ENCODE data around the gene DCTN1. TPM values are rescaled to one million over a fixed set of nuclear protein-coding genes. Genes with fewer than 3 reads are reported as not detected.

The DCTN1 gene

DNA sequence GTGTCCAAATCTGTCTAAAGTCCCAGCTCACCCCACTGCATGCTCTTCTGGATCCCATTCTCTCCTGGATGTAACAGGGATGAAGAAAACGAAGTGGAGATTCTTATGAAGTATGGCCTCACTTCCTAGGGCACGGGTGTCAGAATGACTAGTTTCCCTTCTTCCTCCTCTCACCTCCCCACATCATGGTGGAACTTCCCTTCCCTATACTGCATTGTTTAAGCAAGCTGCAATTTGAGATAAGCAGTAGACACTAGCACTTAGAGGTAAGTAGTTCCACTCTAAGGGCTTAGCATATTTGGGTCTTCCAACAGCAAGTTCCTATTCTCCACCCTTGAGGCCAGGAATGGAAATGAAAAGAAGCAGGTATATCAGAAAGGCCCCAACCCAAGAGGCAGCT is 66.6 kb downstream of the DCTN1 start:
- Histone ChIP-seq H3K27ac (ENCODE audit: low read depth, low read length) (no peak overlapping the region), H2BK5ac (ENCODE audit: low read length) (no peak overlapping the region), H2BK120ac (ENCODE audit: low read depth, low read length) (no peak overlapping the region), H3K4me2 (ENCODE audit: low read length) (no peak overlapping the region), H4K8ac (ENCODE audit: low read depth, low read length) (no peak overlapping the region), H3K18ac (ENCODE audit: low read length) (no peak overlapping the region), H2BK15ac (replicated peaks; ENCODE audit: low read depth) (no peak overlapping the region), H3K27me3 (ENCODE audit: insufficient read depth, low read length, poor library complexity) (no peaks in the 10 kb centered on the region), H3K56ac (ENCODE audit: low read length) (no peak overlapping the region), H3K36me3 (ENCODE audit: control insufficient read depth, insufficient read depth, low read length) (no peaks in the 10 kb centered on the region), H4K5ac (ENCODE audit: low read length) (no peak overlapping the region), H3K23ac (ENCODE audit: low read length) (no peak overlapping the region), H3K4me1 (ENCODE audit: control insufficient read depth, low read depth, low read length) (no peaks in the 10 kb centered on the region), H3K79me1 (ENCODE audit: low read length) (no peaks in the 10 kb centered on the region), H3K79me2 (ENCODE audit: control insufficient read depth, insufficient read depth, low read length) (no peaks in the 10 kb centered on the region), H3K4me3 (ENCODE audit: low read length) (no peak overlapping the region), H3K9ac (ENCODE audit: low read length) (no peak overlapping the region), H3K4ac (ENCODE audit: low read depth, low read length) (no peak overlapping the region), H2AK5ac (ENCODE audit: low read length) (no peak overlapping the region)
- no peak for DNase-seq
- no CpG with 5 or more reads among the region's 2 CpGs for WGBS (ENCODE audit: extremely low coverage, insufficient coverage, low lambda C conversion rate)

GRCh38 chr2:74312913-74313312 is 67.2 kb downstream of the DCTN1 start:
- H2BK5ac ChIP-seq (ENCODE audit: low read length), result no peak overlapping the region
- H3K27me3 ChIP-seq (ENCODE audit: insufficient read depth, low read length, poor library complexity), result no peaks in the 10 kb centered on the region
- no peak overlapping the region for H3K4me2 ChIP-seq (ENCODE audit: low read length)
- DNase-seq, result no peak
- no peak overlapping the region for H2BK15ac ChIP-seq (replicated peaks; ENCODE audit: low read depth)
- no peak overlapping the region for H2BK120ac ChIP-seq (ENCODE audit: low read depth, low read length)
- no peak overlapping the region for H3K4ac ChIP-seq (ENCODE audit: low read depth, low read length)
- no peak overlapping the region for H3K9ac ChIP-seq (ENCODE audit: low read length)
- H2AK5ac ChIP-seq (ENCODE audit: low read length), result no peak overlapping the region
- H3K18ac ChIP-seq (ENCODE audit: low read length), result no peak overlapping the region
- no peaks in the 10 kb centered on the region for H3K36me3 ChIP-seq (ENCODE audit: control insufficient read depth, insufficient read depth, low read length)
- H3K56ac ChIP-seq (ENCODE audit: low read length), result no peak overlapping the region
- no peaks in the 10 kb centered on the region for H3K4me1 ChIP-seq (ENCODE audit: control insufficient read depth, low read depth, low read length)
- H3K27ac ChIP-seq (ENCODE audit: low read depth, low read length), result no peak overlapping the region
- no peak overlapping the region for H4K5ac ChIP-seq (ENCODE audit: low read length)
- no peaks in the 10 kb centered on the region for H3K79me2 ChIP-seq (ENCODE audit: control insufficient read depth, insufficient read depth, low read length)
- no peaks in the 10 kb centered on the region for H3K79me1 ChIP-seq (ENCODE audit: low read length)
- no peak overlapping the region for H3K4me3 ChIP-seq (ENCODE audit: low read length)
- no peak overlapping the region for H4K8ac ChIP-seq (ENCODE audit: low read depth, low read length)
- H3K23ac ChIP-seq (ENCODE audit: low read length), result no peak overlapping the region

Small RNAs within 50 kb of the gene (small RNA-seq; reads per million reads assigned to genes)
- gene RNU6-542P (ENCODE audit: insufficient read depth) (not detected), gene TAF13P2 (ENCODE audit: insufficient read depth) (not detected)
